ENCODE data around the gene HMX2.

DNA sequence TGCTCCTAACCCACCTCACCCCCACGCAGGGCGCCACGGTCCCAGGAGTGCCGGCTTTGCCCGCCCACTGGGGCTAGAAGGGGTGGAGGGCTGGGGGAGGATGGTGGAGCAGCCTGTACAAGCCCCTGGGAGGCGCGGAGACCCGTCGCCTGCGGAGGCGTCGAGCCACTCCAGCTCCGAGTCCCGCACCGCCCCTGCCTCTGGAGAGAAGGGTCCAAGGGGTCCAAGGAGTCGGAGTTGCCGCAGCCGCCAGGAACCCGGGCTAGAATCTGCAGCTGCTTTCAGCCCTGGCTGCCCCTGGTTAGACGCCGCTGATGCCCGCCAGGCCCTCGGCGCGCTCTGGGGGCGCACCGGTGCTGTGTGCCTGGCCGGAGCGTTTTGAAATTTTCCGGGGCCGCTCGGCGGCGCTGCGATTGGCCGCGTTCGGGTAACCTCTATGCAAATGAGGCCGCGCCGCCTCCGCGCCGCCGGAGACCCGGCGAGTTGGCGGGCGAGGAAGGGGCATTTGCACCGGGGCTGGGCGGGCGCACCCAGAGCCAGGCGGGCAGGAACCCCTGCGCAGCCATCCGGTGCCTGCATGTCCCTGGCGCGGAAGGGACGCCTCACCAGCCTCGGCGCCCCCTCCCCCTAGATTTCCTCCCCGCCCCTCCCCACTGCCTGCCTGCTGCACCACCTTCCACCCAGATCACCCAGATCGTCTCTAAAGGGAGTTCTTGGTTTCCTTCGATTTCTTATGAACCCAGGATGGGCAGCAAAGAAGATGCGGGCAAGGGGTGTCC lies at the start of gene HMX2:
- TF ChIP-seq, protein P1, sequence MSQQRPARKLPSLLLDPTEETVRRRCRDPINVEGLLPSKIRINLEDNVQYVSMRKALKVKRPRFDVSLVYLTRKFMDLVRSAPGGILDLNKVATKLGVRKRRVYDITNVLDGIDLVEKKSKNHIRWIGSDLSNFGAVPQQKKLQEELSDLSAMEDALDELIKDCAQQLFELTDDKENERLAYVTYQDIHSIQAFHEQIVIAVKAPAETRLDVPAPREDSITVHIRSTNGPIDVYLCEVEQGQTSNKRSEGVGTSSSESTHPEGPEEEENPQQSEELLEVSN (IDR thresholded peaks at IDR 0.05) = peak; percentile 59; the same call in 1 of the 2 replicates
- TF ChIP-seq CBX5 (IDR thresholded peaks at IDR 0.05; ENCODE audit: low read depth, low read length) = no peak
